Measurements from ENCODE around the gene CCNA2. TPM values are rescaled to one million over a fixed set of nuclear protein-coding genes. Genes with fewer than 3 reads are reported as not detected.

Gene CCNA2
- total RNA-seq, 1 donor from 2014 or later: 2.0 TPM

GRCh38 chr4:121788896-121789295 lies 34.8 kb downstream of the CCNA2 start:
- DNase-seq (no peak), ATAC-seq (ENCODE audit: low read depth) (no peak)
- Mint-ChIP-seq H3K27me3 (peaks cover 39% of the 10 kb centered on the region), H3K27ac (no peak overlapping the region), H3K4me3 (no peak overlapping the region), H3K4me1 (no peaks in the 10 kb centered on the region), H3K36me3 (ENCODE audit: low read depth) (no peaks in the 10 kb centered on the region), H3K9me3 (peaks cover 8% of the 10 kb centered on the region)
- CTCF ChIA-PET: no interaction called here
- no peak for TF ChIP-seq CTCF (IDR thresholded peaks at IDR 0.05)
- intact Hi-C loops (cut with micrococcal nuclease): no loop called here
- POLR2A ChIA-PET: no interaction called here

GRCh38 chr4:121786221-121786620 lies 37.5 kb downstream of the CCNA2 start:
- CTCF ChIA-PET: no interaction called here
- Mint-ChIP-seq H3K27me3 (peaks cover 46% of the 10 kb centered on the region), H3K4me1 (no peaks in the 10 kb centered on the region), H3K36me3 (ENCODE audit: low read depth) (no peaks in the 10 kb centered on the region), H3K4me3 (no peak overlapping the region), H3K9me3 (peaks cover 11% of the 10 kb centered on the region), H3K27ac (no peak overlapping the region)
- POLR2A ChIA-PET: no interaction called here
- TF ChIP-seq CTCF (IDR thresholded peaks at IDR 0.05): no peak
- intact Hi-C loops (cut with micrococcal nuclease): no loop called here
- no peak for ATAC-seq (ENCODE audit: low read depth)
- DNase-seq: no peak

- no peak overlapping the region for H3K4me3 Mint-ChIP-seq
- ATAC-seq (ENCODE audit: low read depth): no peak
- H3K27me3 Mint-ChIP-seq: peaks cover 50% of the 10 kb centered on the region
- no peak for DNase-seq
- intact Hi-C loops (cut with micrococcal nuclease): no loop called here
- CTCF ChIA-PET: no interaction called here
- no peak overlapping the region for H3K27ac Mint-ChIP-seq
- POLR2A ChIA-PET: no interaction called here
- H3K4me1 Mint-ChIP-seq: no peaks in the 10 kb centered on the region
- H3K9me3 Mint-ChIP-seq: peaks cover 11% of the 10 kb centered on the region
- TF ChIP-seq CTCF (IDR thresholded peaks at IDR 0.05): no peak
- H3K36me3 Mint-ChIP-seq (ENCODE audit: low read depth): no peaks in the 10 kb centered on the region
Measured at GRCh38 chr4:121785479-121785878, 38.2 kb downstream of the CCNA2 start.

- CTCF ChIA-PET: no interaction called here
- TF ChIP-seq CTCF (IDR thresholded peaks at IDR 0.05): no peak
- ATAC-seq (ENCODE audit: low read depth): no peak
- H3K36me3 Mint-ChIP-seq (ENCODE audit: low read depth): no peaks in the 10 kb centered on the region
- H3K4me1 Mint-ChIP-seq: no peaks in the 10 kb centered on the region
- peaks cover 52% of the 10 kb centered on the region for H3K27me3 Mint-ChIP-seq
- no peak overlapping the region for H3K27ac Mint-ChIP-seq
- H3K4me3 Mint-ChIP-seq: no peak overlapping the region
- no peak for DNase-seq
- POLR2A ChIA-PET: no interaction called here
- H3K9me3 Mint-ChIP-seq: peaks cover 11% of the 10 kb centered on the region
- intact Hi-C loops (cut with micrococcal nuclease): no loop called here
Measured at GRCh38 chr4:121784975-121785374, 38.7 kb downstream of the CCNA2 start.

GRCh38 chr4:121784401-121784800 lies 39.3 kb downstream of the CCNA2 start:
- intact Hi-C loops (cut with micrococcal nuclease): no loop called here
- H3K9me3 Mint-ChIP-seq: peaks cover 11% of the 10 kb centered on the region
- no peak for ATAC-seq (ENCODE audit: low read depth)
- H3K27me3 Mint-ChIP-seq: peaks cover 51% of the 10 kb centered on the region
- H3K4me3 Mint-ChIP-seq: no peak overlapping the region
- no peak for TF ChIP-seq CTCF (IDR thresholded peaks at IDR 0.05)
- H3K4me1 Mint-ChIP-seq: no peaks in the 10 kb centered on the region
- ChIA-PET CTCF (no interaction called here), POLR2A (no interaction called here)
- DNase-seq: no peak
- no peaks in the 10 kb centered on the region for H3K36me3 Mint-ChIP-seq (ENCODE audit: low read depth)
- no peak overlapping the region for H3K27ac Mint-ChIP-seq
